GM23338 (cell line): ENCODE data around the gene PRCD. TPM values are rescaled to one million over a fixed set of nuclear protein-coding genes. Genes with fewer than 3 reads are reported as not detected.

ENCODE experiments used
- ATAC-seq: fragments of 200-7000 bp; cut with Tn5 transposase; 3 replicates; pipeline ENCODE4 v1.9.1; 2020
- DNase-seq: peaks from one replicate; pipeline ENCODE4 v3.0.0-alpha.2; 2015; ENCODE audit warnings: low spot score
- H2AFZ ChIP-seq: fragments of 200-600 bp; sonication (generic); 2 replicates; pipeline ENCODE4 v1.8.0; 2016; ENCODE audit warnings: antibody characterized with exemption, mild to moderate bottlenecking, moderate library complexity
- H3F3A ChIP-seq: fragments of 200-600 bp; sonication (generic); replicated peaks from 2 replicates; pipeline ENCODE4 v1.8.0; 2017; ENCODE audit warnings: antibody characterized with exemption, mixed run types, low read depth
- H3K27ac ChIP-seq: fragments of 200-600 bp; sonication (generic); 2 replicates; pipeline ENCODE4 v1.6.1; 2016; ENCODE audit warnings: low read depth
- H3K27me3 ChIP-seq: fragments of 200-600 bp; sonication (generic); 2 replicates; pipeline ENCODE4 v1.8.0; 2016; ENCODE audit warnings: mild to moderate bottlenecking, mixed run types, moderate library complexity; ENCODE audit not compliant: insufficient read depth
- H3K36me3 ChIP-seq: fragments of 200-600 bp; sonication (generic); 2 replicates; pipeline ENCODE4 v1.8.0; 2016; ENCODE audit warnings: mild to moderate bottlenecking; ENCODE audit not compliant: insufficient read depth
- H3K4me1 ChIP-seq: fragments of 200-600 bp; sonication (generic); 2 replicates; pipeline ENCODE4 v1.8.0; 2016; ENCODE audit warnings: mild to moderate bottlenecking, moderate library complexity; ENCODE audit not compliant: insufficient read depth
- H3K4me2 ChIP-seq: fragments of 200-600 bp; sonication (generic); 2 replicates; pipeline ENCODE4 v1.7.1; 2017; ENCODE audit warnings: mixed run types
- H3K4me3 ChIP-seq: fragments of 200-600 bp; sonication (generic); 2 replicates; pipeline ENCODE4 v1.6.1; 2016; ENCODE audit warnings: mixed run types
- H3K79me2 ChIP-seq: fragments of 200-600 bp; sonication (generic); replicated peaks from 2 replicates; pipeline ENCODE4 v1.8.0; 2017; ENCODE audit warnings: mild to moderate bottlenecking; ENCODE audit not compliant: insufficient read depth
- H3K9me2 ChIP-seq: fragments of 200-600 bp; sonication (generic); 2 replicates; pipeline ENCODE4 v1.8.0; 2017; ENCODE audit not compliant: insufficient read depth
- H4K20me1 ChIP-seq: fragments of 200-600 bp; sonication (generic); replicated peaks from 2 replicates; pipeline ENCODE4 v1.8.0; 2017; ENCODE audit warnings: mild to moderate bottlenecking; ENCODE audit not compliant: insufficient read depth
- H3K27ac Mint-ChIP-seq: 2 replicates; pipeline ENCODE4 v1.8.0; 2020; ENCODE audit warnings: inconsistent platforms, mild to moderate bottlenecking, moderate library complexity, mixed read lengths
- H3K27me3 Mint-ChIP-seq: 3 replicates; pipeline ENCODE4 v1.8.0; 2022; ENCODE audit warnings: low read depth, mild to moderate bottlenecking, moderate library complexity, mixed read lengths, inconsistent platforms; ENCODE audit not compliant: insufficient read depth, poor library complexity
- H3K36me3 Mint-ChIP-seq: 3 replicates; pipeline ENCODE4 v1.8.0; 2021; ENCODE audit warnings: low read depth, mild to moderate bottlenecking, inconsistent platforms, moderate library complexity, mixed read lengths
- H3K4me1 Mint-ChIP-seq: 3 replicates; pipeline ENCODE4 v1.8.0; 2020; ENCODE audit warnings: mild to moderate bottlenecking, inconsistent platforms, mixed read lengths
- H3K4me3 Mint-ChIP-seq: 3 replicates; pipeline ENCODE4 v1.8.0; 2021; ENCODE audit warnings: moderate library complexity, mild to moderate bottlenecking, inconsistent platforms, mixed read lengths
- H3K9me3 Mint-ChIP-seq: 3 replicates; pipeline ENCODE4 v1.8.0; 2020; ENCODE audit warnings: moderate library complexity, mild to moderate bottlenecking, inconsistent platforms, mixed read lengths
- CREB1 ChIP-seq: fragments of 250-450 bp; sonication (Bioruptor Pico); IDR thresholded peaks from 2 replicates; pipeline ENCODE4 v1.5.0; 2020; ENCODE audit warnings: low read depth, mild to moderate bottlenecking, moderate library complexity
- EZH2phosphoT487 ChIP-seq: fragments of 200-600 bp; sonication (generic); IDR thresholded peaks from one replicate; pipeline ENCODE4 v1.8.1; 2018; ENCODE audit warnings: antibody characterized with exemption; ENCODE audit not compliant: unreplicated experiment
- JUNB ChIP-seq: IDR thresholded peaks from one replicate; pipeline ENCODE4 v1.6.1; 2016; ENCODE audit warnings: antibody characterized with exemption; ENCODE audit not compliant: unreplicated experiment
- NANOG ChIP-seq: IDR thresholded peaks from 2 replicates; pipeline ENCODE4 v1.6.1; 2016; ENCODE audit warnings: antibody characterized with exemption, borderline replicate concordance
- STAT1 ChIP-seq: IDR thresholded peaks from one replicate; pipeline ENCODE4 v1.6.1; 2016; ENCODE audit warnings: antibody characterized with exemption; ENCODE audit not compliant: unreplicated experiment
- ZNF114 ChIP-seq: fragments of 250-450 bp; sonication (Bioruptor Pico); IDR thresholded peaks from 2 replicates; pipeline ENCODE4 v1.5.0; 2020; ENCODE audit warnings: mild to moderate bottlenecking, moderate library complexity
- ZNF331 ChIP-seq: fragments of 250-450 bp; sonication (Bioruptor Pico); IDR thresholded peaks from 2 replicates; pipeline ENCODE4 v1.5.0; 2020; ENCODE audit warnings: low read depth, mild to moderate bottlenecking, moderate library complexity
- polyA plus RNA-seq: library from polyadenylated mRNA; unstranded; fragments of >200 nt; fragmentation: Nextera tagmentation; extraction: Ambion mirVana; gene quantifications from 2 replicates; pipeline ENCODE4 v1.2.1, GENCODE V29; 2016
- total RNA-seq: library from RNA; depleted of rRNA; stranded (reverse); fragments of >200 nt; shearing (Covaris generic); gene quantifications from 2 replicates; pipeline ENCODE4 v1.2.3, GENCODE V29; 2014
- TF ChIP-seq, protein P1 (sequence below): IDR thresholded peaks from 2 replicates; pipeline ENCODE4 v1.6.1; 2016; ENCODE audit warnings: antibody characterized with exemption
- TF ChIP-seq, protein P2 (sequence below): fragments of 250-450 bp; sonication (Bioruptor Pico); IDR thresholded peaks from 2 replicates; pipeline ENCODE4 v1.5.0; 2020; ENCODE audit warnings: mild to moderate bottlenecking, moderate library complexity
- TF ChIP-seq, protein P3 (sequence below): IDR thresholded peaks from one replicate; pipeline ENCODE4 v1.6.1; 2018; ENCODE audit warnings: antibody characterized with exemption; ENCODE audit not compliant: unreplicated experiment
- TF ChIP-seq, protein P4 (sequence below), 2 experiments: fragments of 200-600 bp in 1 of 2; sonication (generic) in 1 of 2; conservative IDR thresholded peaks; 2 replicates each; pipeline versions ENCODE4 v1.5.1 to v1.6.1; 2016 to 2017; ENCODE audit warnings: antibody characterized with exemption in 2 of 2, low read depth in 2 of 2, mild to moderate bottlenecking in 2 of 2, moderate library complexity in 1 of 2

The PRCD gene
- total and polyA plus RNA-seq, 2 experiments from 2014 or later, result 0.38 to 1.6 TPM

DNA sequence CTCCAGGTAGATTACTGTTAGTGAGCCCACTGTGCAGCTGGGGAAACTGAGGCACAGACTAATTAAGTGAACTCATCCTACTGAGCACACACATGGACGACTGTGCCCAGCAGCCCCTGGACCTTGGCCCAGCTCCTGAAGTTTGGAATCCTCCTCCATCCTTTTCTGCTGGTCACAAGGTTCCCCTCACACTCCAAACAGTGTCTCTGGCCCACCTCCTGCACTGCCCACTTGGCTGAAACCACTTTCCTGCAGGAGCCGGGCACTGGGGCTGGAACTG, 42.2 kb upstream of the PRCD start:
- no peak overlapping the region for H2AFZ ChIP-seq
- H3K9me2 ChIP-seq, result no peaks in the 10 kb centered on the region
- Mint-ChIP-seq H3K36me3 (no peaks in the 10 kb centered on the region), H3K27ac (no peak overlapping the region), H3K27me3 (peaks cover 19% of the 10 kb centered on the region), H3K9me3 (no peaks in the 10 kb centered on the region), H3K4me3 (no peak overlapping the region), H3K4me1 (peaks cover 57% of the 10 kb centered on the region)
- ATAC-seq, result no peak
- peak overlapping the region; percentile 60; the same call in 1 of the 2 replicates for H3K4me2 ChIP-seq
- H3K79me2 ChIP-seq, result peaks cover 3% of the 10 kb centered on the region; the same call in 1 of the 2 replicates
- H3F3A ChIP-seq, result 0 out of 2 replicates have a peak, but pooled peaks cover 3% of the 10 kb centered on the region
- no peak for TF ChIP-seq STAT1
- TF ChIP-seq, protein P1, sequence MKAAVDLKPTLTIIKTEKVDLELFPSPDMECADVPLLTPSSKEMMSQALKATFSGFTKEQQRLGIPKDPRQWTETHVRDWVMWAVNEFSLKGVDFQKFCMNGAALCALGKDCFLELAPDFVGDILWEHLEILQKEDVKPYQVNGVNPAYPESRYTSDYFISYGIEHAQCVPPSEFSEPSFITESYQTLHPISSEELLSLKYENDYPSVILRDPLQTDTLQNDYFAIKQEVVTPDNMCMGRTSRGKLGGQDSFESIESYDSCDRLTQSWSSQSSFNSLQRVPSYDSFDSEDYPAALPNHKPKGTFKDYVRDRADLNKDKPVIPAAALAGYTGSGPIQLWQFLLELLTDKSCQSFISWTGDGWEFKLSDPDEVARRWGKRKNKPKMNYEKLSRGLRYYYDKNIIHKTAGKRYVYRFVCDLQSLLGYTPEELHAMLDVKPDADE, result no peak
- TF ChIP-seq NANOG, result no peak
- TF ChIP-seq ZNF331 (CRISPR knock-in tag), result no peak
- no peak for TF ChIP-seq CREB1 (CRISPR knock-in tag)
- no peak for TF ChIP-seq JUNB
- TF ChIP-seq ZNF114 (CRISPR knock-in tag), result no peak
- TF ChIP-seq, protein P2, sequence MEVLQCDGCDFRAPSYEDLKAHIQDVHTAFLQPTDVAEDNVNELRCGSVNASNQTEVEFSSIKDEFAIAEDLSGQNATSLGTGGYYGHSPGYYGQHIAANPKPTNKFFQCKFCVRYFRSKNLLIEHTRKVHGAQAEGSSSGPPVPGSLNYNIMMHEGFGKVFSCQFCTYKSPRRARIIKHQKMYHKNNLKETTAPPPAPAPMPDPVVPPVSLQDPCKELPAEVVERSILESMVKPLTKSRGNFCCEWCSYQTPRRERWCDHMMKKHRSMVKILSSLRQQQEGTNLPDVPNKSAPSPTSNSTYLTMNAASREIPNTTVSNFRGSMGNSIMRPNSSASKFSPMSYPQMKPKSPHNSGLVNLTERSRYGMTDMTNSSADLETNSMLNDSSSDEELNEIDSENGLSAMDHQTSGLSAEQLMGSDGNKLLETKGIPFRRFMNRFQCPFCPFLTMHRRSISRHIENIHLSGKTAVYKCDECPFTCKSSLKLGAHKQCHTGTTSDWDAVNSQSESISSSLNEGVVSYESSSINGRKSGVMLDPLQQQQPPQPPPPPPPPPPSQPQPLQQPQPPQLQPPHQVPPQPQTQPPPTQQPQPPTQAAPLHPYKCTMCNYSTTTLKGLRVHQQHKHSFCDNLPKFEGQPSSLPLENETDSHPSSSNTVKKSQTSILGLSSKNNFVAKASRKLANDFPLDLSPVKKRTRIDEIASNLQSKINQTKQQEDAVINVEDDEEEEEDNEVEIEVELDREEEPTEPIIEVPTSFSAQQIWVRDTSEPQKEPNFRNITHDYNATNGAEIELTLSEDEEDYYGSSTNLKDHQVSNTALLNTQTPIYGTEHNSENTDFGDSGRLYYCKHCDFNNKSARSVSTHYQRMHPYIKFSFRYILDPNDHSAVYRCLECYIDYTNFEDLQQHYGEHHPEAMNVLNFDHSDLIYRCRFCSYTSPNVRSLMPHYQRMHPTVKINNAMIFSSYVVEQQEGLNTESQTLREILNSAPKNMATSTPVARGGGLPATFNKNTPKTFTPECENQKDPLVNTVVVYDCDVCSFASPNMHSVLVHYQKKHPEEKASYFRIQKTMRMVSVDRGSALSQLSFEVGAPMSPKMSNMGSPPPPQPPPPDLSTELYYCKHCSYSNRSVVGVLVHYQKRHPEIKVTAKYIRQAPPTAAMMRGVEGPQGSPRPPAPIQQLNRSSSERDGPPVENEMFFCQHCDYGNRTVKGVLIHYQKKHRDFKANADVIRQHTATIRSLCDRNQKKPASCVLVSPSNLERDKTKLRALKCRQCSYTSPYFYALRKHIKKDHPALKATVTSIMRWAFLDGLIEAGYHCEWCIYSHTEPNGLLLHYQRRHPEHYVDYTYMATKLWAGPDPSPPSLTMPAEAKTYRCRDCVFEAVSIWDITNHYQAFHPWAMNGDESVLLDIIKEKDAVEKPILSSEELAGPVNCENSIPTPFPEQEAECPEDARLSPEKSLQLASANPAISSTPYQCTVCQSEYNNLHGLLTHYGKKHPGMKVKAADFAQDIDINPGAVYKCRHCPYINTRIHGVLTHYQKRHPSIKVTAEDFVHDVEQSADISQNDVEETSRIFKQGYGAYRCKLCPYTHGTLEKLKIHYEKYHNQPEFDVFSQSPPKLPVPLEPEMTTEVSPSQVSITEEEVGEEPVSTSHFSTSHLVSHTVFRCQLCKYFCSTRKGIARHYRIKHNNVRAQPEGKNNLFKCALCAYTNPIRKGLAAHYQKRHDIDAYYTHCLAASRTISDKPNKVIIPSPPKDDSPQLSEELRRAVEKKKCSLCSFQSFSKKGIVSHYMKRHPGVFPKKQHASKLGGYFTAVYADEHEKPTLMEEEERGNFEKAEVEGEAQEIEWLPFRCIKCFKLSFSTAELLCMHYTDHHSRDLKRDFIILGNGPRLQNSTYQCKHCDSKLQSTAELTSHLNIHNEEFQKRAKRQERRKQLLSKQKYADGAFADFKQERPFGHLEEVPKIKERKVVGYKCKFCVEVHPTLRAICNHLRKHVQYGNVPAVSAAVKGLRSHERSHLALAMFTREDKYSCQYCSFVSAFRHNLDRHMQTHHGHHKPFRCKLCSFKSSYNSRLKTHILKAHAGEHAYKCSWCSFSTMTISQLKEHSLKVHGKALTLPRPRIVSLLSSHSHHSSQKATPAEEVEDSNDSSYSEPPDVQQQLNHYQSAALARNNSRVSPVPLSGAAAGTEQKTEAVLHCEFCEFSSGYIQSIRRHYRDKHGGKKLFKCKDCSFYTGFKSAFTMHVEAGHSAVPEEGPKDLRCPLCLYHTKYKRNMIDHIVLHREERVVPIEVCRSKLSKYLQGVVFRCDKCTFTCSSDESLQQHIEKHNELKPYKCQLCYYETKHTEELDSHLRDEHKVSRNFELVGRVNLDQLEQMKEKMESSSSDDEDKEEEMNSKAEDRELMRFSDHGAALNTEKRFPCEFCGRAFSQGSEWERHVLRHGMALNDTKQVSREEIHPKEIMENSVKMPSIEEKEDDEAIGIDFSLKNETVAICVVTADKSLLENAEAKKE (CRISPR knock-in tag), result no peak
- TF ChIP-seq, protein P3, sequence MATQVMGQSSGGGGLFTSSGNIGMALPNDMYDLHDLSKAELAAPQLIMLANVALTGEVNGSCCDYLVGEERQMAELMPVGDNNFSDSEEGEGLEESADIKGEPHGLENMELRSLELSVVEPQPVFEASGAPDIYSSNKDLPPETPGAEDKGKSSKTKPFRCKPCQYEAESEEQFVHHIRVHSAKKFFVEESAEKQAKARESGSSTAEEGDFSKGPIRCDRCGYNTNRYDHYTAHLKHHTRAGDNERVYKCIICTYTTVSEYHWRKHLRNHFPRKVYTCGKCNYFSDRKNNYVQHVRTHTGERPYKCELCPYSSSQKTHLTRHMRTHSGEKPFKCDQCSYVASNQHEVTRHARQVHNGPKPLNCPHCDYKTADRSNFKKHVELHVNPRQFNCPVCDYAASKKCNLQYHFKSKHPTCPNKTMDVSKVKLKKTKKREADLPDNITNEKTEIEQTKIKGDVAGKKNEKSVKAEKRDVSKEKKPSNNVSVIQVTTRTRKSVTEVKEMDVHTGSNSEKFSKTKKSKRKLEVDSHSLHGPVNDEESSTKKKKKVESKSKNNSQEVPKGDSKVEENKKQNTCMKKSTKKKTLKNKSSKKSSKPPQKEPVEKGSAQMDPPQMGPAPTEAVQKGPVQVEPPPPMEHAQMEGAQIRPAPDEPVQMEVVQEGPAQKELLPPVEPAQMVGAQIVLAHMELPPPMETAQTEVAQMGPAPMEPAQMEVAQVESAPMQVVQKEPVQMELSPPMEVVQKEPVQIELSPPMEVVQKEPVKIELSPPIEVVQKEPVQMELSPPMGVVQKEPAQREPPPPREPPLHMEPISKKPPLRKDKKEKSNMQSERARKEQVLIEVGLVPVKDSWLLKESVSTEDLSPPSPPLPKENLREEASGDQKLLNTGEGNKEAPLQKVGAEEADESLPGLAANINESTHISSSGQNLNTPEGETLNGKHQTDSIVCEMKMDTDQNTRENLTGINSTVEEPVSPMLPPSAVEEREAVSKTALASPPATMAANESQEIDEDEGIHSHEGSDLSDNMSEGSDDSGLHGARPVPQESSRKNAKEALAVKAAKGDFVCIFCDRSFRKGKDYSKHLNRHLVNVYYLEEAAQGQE, result no peak
- TF ChIP-seq EZH2phosphoT487, result no peak
- TF ChIP-seq, protein P4, sequence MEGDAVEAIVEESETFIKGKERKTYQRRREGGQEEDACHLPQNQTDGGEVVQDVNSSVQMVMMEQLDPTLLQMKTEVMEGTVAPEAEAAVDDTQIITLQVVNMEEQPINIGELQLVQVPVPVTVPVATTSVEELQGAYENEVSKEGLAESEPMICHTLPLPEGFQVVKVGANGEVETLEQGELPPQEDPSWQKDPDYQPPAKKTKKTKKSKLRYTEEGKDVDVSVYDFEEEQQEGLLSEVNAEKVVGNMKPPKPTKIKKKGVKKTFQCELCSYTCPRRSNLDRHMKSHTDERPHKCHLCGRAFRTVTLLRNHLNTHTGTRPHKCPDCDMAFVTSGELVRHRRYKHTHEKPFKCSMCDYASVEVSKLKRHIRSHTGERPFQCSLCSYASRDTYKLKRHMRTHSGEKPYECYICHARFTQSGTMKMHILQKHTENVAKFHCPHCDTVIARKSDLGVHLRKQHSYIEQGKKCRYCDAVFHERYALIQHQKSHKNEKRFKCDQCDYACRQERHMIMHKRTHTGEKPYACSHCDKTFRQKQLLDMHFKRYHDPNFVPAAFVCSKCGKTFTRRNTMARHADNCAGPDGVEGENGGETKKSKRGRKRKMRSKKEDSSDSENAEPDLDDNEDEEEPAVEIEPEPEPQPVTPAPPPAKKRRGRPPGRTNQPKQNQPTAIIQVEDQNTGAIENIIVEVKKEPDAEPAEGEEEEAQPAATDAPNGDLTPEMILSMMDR (conservative IDR thresholded peaks at IDR 0.05; ENCODE audit: low read depth in 2 of 2), result no peak
- H3K27ac ChIP-seq, result no peak overlapping the region
- peaks cover 4% of the 10 kb centered on the region; the same call in 1 of the 2 replicates for H3K27me3 ChIP-seq
- H3K36me3 ChIP-seq, result no peaks in the 10 kb centered on the region
- no peak for DNase-seq
- peaks cover 32% of the 10 kb centered on the region for H3K4me1 ChIP-seq
- peaks cover 6% of the 10 kb centered on the region; the same call in 1 of the 2 replicates for H4K20me1 ChIP-seq
- no peak overlapping the region for H3K4me3 ChIP-seq
